Measurements from ENCODE around the gene ST14. TPM values are rescaled to one million over a fixed set of nuclear protein-coding genes. Genes with fewer than 3 reads are reported as not detected.

ST14 gene
- total and polyA plus RNA-seq, 10 donors = 7.1 to 25.9 (median 12.5) TPM

Small RNAs within 50 kb of the gene (small RNA-seq; reads per million reads assigned to genes)
- gene RF00015 = 0 reads per million in 4 donors

Other genes starting within 250 kb of the ST14 start
- gene PRDM10, start 156.9 kb upstream of the ST14 start, total RNA-seq = 10 to 100 TPM in 6 of 7 donors, 1 to 10 TPM in 1; 9.0 to 16.2 (median 12.4) TPM
- 1 to 10 TPM; 1.6 to 2.7 (median 2.5) TPM for gene PRDM10, start 156.9 kb upstream of the ST14 start, polyA plus RNA-seq
- gene APLP2, start 89.9 kb upstream of the ST14 start, total RNA-seq = 100 to 1,000 TPM; 140 to 248 (median 183) TPM
- gene APLP2, start 89.9 kb upstream of the ST14 start, polyA plus RNA-seq = 10 to 100 TPM; 47.4 to 59.5 (median 50.2) TPM
- 10 to 100 TPM; 48.9 to 79.6 (median 55.3) TPM for gene ZBTB44, start 155.1 kb downstream of the ST14 start, total RNA-seq
- gene ZBTB44, start 155.1 kb downstream of the ST14 start, polyA plus RNA-seq = 10 to 100 TPM; 12.4 to 16.1 (median 15.6) TPM